Endodermal cell (in vitro differentiated cells): Measurements from ENCODE around the gene SLC4A4. TPM values are rescaled to one million over a fixed set of nuclear protein-coding genes. Genes with fewer than 3 reads are reported as not detected.

Experiments
- DNase-seq: peaks from one replicate; pipeline ENCODE4 v3.0.0-alpha.2; 2017
- H3K27ac ChIP-seq: 2 replicates; pipeline ENCODE4 v1.5.1; 2013; ENCODE audit warnings: mild to moderate bottlenecking, low read depth, low read length, moderate library complexity
- H3K27me3 ChIP-seq: 2 replicates; pipeline ENCODE4 v1.6.1; 2013; ENCODE audit warnings: mild to moderate bottlenecking, low read length, moderate library complexity; ENCODE audit not compliant: insufficient read depth, control insufficient read depth, poor library complexity, severe bottlenecking
- H3K36me3 ChIP-seq: 2 replicates; pipeline ENCODE4 v1.7.0; 2013; ENCODE audit warnings: mild to moderate bottlenecking, low read length, moderate library complexity; ENCODE audit not compliant: control insufficient read depth, insufficient read depth
- H3K4me1 ChIP-seq: one replicate; pipeline ENCODE4 v1.7.0; 2013; ENCODE audit warnings: low read length; ENCODE audit not compliant: control insufficient read depth, insufficient read depth
- H3K4me3 ChIP-seq: 2 replicates; pipeline ENCODE4 v1.5.1; 2013; ENCODE audit warnings: mild to moderate bottlenecking, low read length, moderate library complexity
- H3K9ac ChIP-seq: 2 replicates; pipeline ENCODE4 v1.6.1; 2013; ENCODE audit warnings: mild to moderate bottlenecking, low read length, moderate library complexity; ENCODE audit not compliant: poor library complexity, severe bottlenecking; ENCODE audit errors: extremely low read depth
- H3K9me3 ChIP-seq: 2 replicates; pipeline ENCODE4 v1.6.1; 2013; ENCODE audit warnings: mild to moderate bottlenecking, low read length, moderate library complexity; ENCODE audit not compliant: control insufficient read depth
- H3K27ac Mint-ChIP-seq: 2 replicates; pipeline ENCODE4 v1.8.0; 2020; ENCODE audit warnings: mixed read lengths
- H3K27me3 Mint-ChIP-seq: 2 replicates; pipeline ENCODE4 v1.8.0; 2021; ENCODE audit warnings: mild to moderate bottlenecking, mixed read lengths; ENCODE audit not compliant: insufficient read depth
- H3K36me3 Mint-ChIP-seq: 2 replicates; pipeline ENCODE4 v1.8.0; 2020; ENCODE audit warnings: low read depth, mixed read lengths
- H3K4me1 Mint-ChIP-seq: 2 replicates; pipeline ENCODE4 v1.8.0; 2020; ENCODE audit warnings: mixed read lengths
- H3K4me3 Mint-ChIP-seq: 2 replicates; pipeline ENCODE4 v1.8.0; 2020; ENCODE audit warnings: mild to moderate bottlenecking, moderate library complexity, mixed read lengths
- H3K9me3 Mint-ChIP-seq: 2 replicates; pipeline ENCODE4 v1.8.0; 2020; ENCODE audit warnings: mild to moderate bottlenecking, mixed read lengths
- CTCF ChIP-seq: fragments of 200-600 bp; sonication (generic); conservative IDR thresholded peaks from 2 replicates; pipeline ENCODE4 v1.5.0; 2021; ENCODE audit warnings: antibody characterized with exemption, mild to moderate bottlenecking
- WGBS, 2 experiments: methylation state at CpG; one replicate each; pipeline versions ENCODE4 v1.1.5 to v1.1.7; 2013; ENCODE audit warnings: missing lambda C conversion rate in 2 of 2, mixed read lengths in 1 of 2; ENCODE audit not compliant: insufficient coverage in 1 of 2, insufficient read length in 1 of 2; 5-methylcytosine and 5-hydroxymethylcytosine counted together
- total RNA-seq, 2 donors: library from RNA; stranded (reverse); fragmentation: NEBNext Ultra II Directional in 1 of 2; extraction: Animal tissue kit (Norgen Biotek cat#: 25700) in 1 of 2; gene quantifications; 2 replicates in 1 of 2; 3 replicates in 1 of 2; pipeline ENCODE4 v1.2.1, GENCODE V29; 2021

The SLC4A4 gene
- total RNA-seq, 2 donors from 2014 or later = 3.3 to 3.8 TPM

DNA sequence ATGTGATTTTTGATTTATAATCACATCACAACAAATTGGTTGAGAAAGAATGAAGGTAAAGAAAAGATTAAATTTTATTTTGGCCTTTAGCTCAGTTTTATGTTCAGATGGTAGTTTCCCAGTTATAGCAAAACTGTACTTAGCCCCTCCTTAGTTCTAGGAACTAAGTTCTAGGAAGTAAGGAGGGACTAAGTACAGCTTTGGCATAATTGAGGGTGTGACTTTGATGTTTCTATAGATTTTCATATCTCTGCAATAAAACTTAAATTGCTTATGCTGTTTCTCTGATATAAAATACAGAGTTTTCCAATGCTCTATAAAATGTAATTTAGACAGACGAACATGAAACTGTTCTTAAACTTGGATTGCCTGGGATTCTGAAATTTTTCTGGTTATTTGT lies 46.6 kb upstream of the SLC4A4 start:
- no peak for DNase-seq
- TF ChIP-seq CTCF = no peak
- Mint-ChIP-seq H3K4me3 (no peak overlapping the region), H3K36me3 (no peaks in the 10 kb centered on the region), H3K9me3 (no peaks in the 10 kb centered on the region), H3K27ac (no peak overlapping the region), H3K27me3 (no peaks in the 10 kb centered on the region), H3K4me1 (no peaks in the 10 kb centered on the region)
- Histone ChIP-seq H3K4me1 (no peaks in the 10 kb centered on the region), H3K9ac (no peak overlapping the region), H3K4me3 (no peak overlapping the region), H3K27me3 (no peaks in the 10 kb centered on the region), H3K9me3 (no peaks in the 10 kb centered on the region), H3K27ac (no peak overlapping the region), H3K36me3 (no peaks in the 10 kb centered on the region)
- WGBS, 2 experiments = 100% methylated on average over 1 of the region's 1 CpG; no CpG with 5 or more reads in 1 of the 2 experiments

DNA sequence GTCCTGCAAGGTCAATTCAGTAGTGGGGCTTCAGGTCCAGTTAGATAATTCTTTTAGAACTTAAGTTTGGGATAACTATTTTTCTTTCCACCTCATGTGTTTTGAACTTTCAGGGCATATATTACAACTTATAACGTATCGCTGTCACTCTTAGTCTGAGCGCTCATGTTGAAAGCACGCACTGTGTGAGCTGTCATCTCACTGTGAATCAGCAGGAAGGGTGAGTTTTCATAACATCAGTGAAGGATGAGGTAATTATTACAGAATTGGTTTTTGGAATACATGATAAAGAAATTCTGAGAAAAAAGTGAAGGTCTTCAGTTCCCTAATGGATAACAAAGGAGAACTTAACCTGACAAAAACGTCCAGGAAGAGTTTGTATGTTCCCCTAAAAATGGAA lies 45.1 kb upstream of the SLC4A4 start:
- 92 to 94% methylated on average over 3 to 5 of the region's 5 CpGs for WGBS, 2 experiments

GRCh38 chr4:71294301-71294700 lies 44.5 kb upstream of the SLC4A4 start:
- no peaks in the 10 kb centered on the region for H3K36me3 ChIP-seq
- no peaks in the 10 kb centered on the region for H3K27me3 Mint-ChIP-seq
- H3K36me3 Mint-ChIP-seq = no peaks in the 10 kb centered on the region
- no peak for DNase-seq
- no peaks in the 10 kb centered on the region for H3K4me1 Mint-ChIP-seq
- no peak overlapping the region for H3K9ac ChIP-seq
- no peak overlapping the region for H3K27ac Mint-ChIP-seq
- no peak for TF ChIP-seq CTCF
- no peaks in the 10 kb centered on the region for H3K4me1 ChIP-seq
- no peak overlapping the region for H3K4me3 Mint-ChIP-seq
- 89 to 92% methylated on average over 1 to 3 of the region's 3 CpGs for WGBS, 2 experiments
- no peak overlapping the region for H3K4me3 ChIP-seq
- H3K27me3 ChIP-seq = no peaks in the 10 kb centered on the region
- no peak overlapping the region for H3K27ac ChIP-seq
- H3K9me3 Mint-ChIP-seq = no peaks in the 10 kb centered on the region
- H3K9me3 ChIP-seq = no peaks in the 10 kb centered on the region

More for the DNA sequence above, 45.1 kb upstream of the SLC4A4 start:
- no peak overlapping the region for H3K4me3 Mint-ChIP-seq
- no peak for TF ChIP-seq CTCF
- H3K36me3 Mint-ChIP-seq = no peaks in the 10 kb centered on the region
- H3K27ac Mint-ChIP-seq = no peak overlapping the region
- DNase-seq = no peak
- H3K27me3 Mint-ChIP-seq = no peaks in the 10 kb centered on the region
- H3K9me3 ChIP-seq = no peaks in the 10 kb centered on the region
- H3K36me3 ChIP-seq = no peaks in the 10 kb centered on the region
- H3K27ac ChIP-seq = no peak overlapping the region
- no peak overlapping the region for H3K9ac ChIP-seq
- no peaks in the 10 kb centered on the region for H3K4me1 Mint-ChIP-seq
- H3K4me1 ChIP-seq = no peaks in the 10 kb centered on the region
- H3K4me3 ChIP-seq = no peak overlapping the region
- H3K27me3 ChIP-seq = no peaks in the 10 kb centered on the region
- no peaks in the 10 kb centered on the region for H3K9me3 Mint-ChIP-seq
